WTC11 (cell line): Measurements from ENCODE around the gene RUNX1. TPM values are rescaled to one million over a fixed set of nuclear protein-coding genes. Genes with fewer than 3 reads are reported as not detected.
"Not testable (repeated sequence)": the region's sequence is repeated elsewhere in the genome, so short reads cannot be mapped to it uniquely, and the experiment has no call there.

Source experiments
- ATAC-seq: fragments of 200-7000 bp; cut with Tn5 transposase; 2 replicates; pipeline ENCODE4 v1.10.0; 2021; ENCODE audit warnings: mild to moderate bottlenecking, moderate library complexity
- CTCF ChIA-PET: fragments of 300-600 bp; sonication (Branson Sonifier 250); formaldehyde crosslinking; loops from one replicate; lab custom pipeline; 2021; ENCODE audit warnings: antibody characterized with exemption; lab: Charles Lee
- POLR2A ChIA-PET: fragments of 350-600 bp; sonication (Branson Sonifier 250); formaldehyde crosslinking; loops from one replicate; lab custom pipeline; 2021; ENCODE audit warnings: antibody characterized with exemption; lab: Charles Lee
- DNase-seq: peaks from one replicate; pipeline ENCODE4 v3.0.0; 2021; ENCODE audit warnings: low spot score
- H3K27ac Mint-ChIP-seq: 2 replicates; pipeline ENCODE4 v1.8.0; 2021; ENCODE audit warnings: mixed read lengths
- H3K27me3 Mint-ChIP-seq: 2 replicates; pipeline ENCODE4 v1.8.0; 2021; ENCODE audit warnings: low read depth, mild to moderate bottlenecking, moderate library complexity, mixed read lengths
- H3K36me3 Mint-ChIP-seq: 2 replicates; pipeline ENCODE4 v1.8.0; 2021; ENCODE audit warnings: mixed read lengths
- H3K4me1 Mint-ChIP-seq: 2 replicates; pipeline ENCODE4 v1.8.0; 2022; ENCODE audit warnings: mixed read lengths
- H3K4me3 Mint-ChIP-seq: 2 replicates; pipeline ENCODE4 v1.8.0; 2021; ENCODE audit warnings: mild to moderate bottlenecking, moderate library complexity, mixed read lengths
- H3K9me3 Mint-ChIP-seq: 2 replicates; pipeline ENCODE4 v1.8.0; 2021; ENCODE audit warnings: mixed read lengths
- AR ChIP-seq: fragments of 250-450 bp; sonication (Bioruptor Pico); IDR thresholded peaks from 2 replicates; pipeline ENCODE4 v1.9.0; 2021; ENCODE audit warnings: mild to moderate bottlenecking
- CTCF ChIP-seq: fragments of 200-600 bp; IDR thresholded peaks from 2 replicates; pipeline ENCODE4 v1.8.0; 2022; ENCODE audit warnings: antibody characterized with exemption
- GTF2I ChIP-seq: fragments of 250-450 bp; sonication (Bioruptor Pico); conservative IDR thresholded peaks from 2 replicates; pipeline ENCODE4 v1.4.0; 2021; ENCODE audit warnings: mild to moderate bottlenecking
- IRF1 ChIP-seq: sonication (generic); formaldehyde crosslinking; IDR thresholded peaks from 2 replicates; pipeline ENCODE4 v1.8.0; 2023; ENCODE audit warnings: missing genetic modification reagents
- MYBL2 ChIP-seq: sonication (generic); formaldehyde crosslinking; IDR thresholded peaks from 2 replicates; pipeline ENCODE4 v1.8.1; 2023; ENCODE audit warnings: mild to moderate bottlenecking, moderate library complexity, missing genetic modification reagents
- OVOL2 ChIP-seq: fragments of 250-450 bp; sonication (Bioruptor Pico); IDR thresholded peaks from 2 replicates; pipeline ENCODE4 v1.9.0; 2021; ENCODE audit warnings: mild to moderate bottlenecking, borderline replicate concordance
- SMAD3 ChIP-seq: sonication (generic); formaldehyde crosslinking; IDR thresholded peaks from 2 replicates; pipeline ENCODE4 v1.8.0; 2022; ENCODE audit warnings: missing genetic modification reagents, mild to moderate bottlenecking, borderline replicate concordance
- SOX15 ChIP-seq: fragments of 250-450 bp; sonication (Bioruptor Pico); IDR thresholded peaks from 2 replicates; pipeline ENCODE4 v1.9.0; 2021; ENCODE audit warnings: mild to moderate bottlenecking
- ZBTB21 ChIP-seq: sonication (generic); formaldehyde crosslinking; IDR thresholded peaks from 2 replicates; pipeline ENCODE4 v1.8.1; 2023; ENCODE audit warnings: mild to moderate bottlenecking, missing genetic modification reagents, borderline replicate concordance
- ZBTB43 ChIP-seq: sonication (generic); formaldehyde crosslinking; IDR thresholded peaks from 2 replicates; pipeline ENCODE4 v1.8.1; 2023; ENCODE audit warnings: mild to moderate bottlenecking, missing genetic modification reagents
- ZMAT4 ChIP-seq: fragments of 250-450 bp; sonication (Bioruptor Pico); IDR thresholded peaks from 2 replicates; pipeline ENCODE4 v1.9.0; 2021; ENCODE audit warnings: mild to moderate bottlenecking
- ZNF263 ChIP-seq: sonication (generic); formaldehyde crosslinking; IDR thresholded peaks from 2 replicates; pipeline ENCODE4 v1.8.1; 2022; ENCODE audit warnings: low read depth, mild to moderate bottlenecking, moderate library complexity, missing genetic modification reagents
- ZNF416 ChIP-seq: fragments of 250-450 bp; sonication (Bioruptor Pico); IDR thresholded peaks from 2 replicates; pipeline ENCODE4 v1.9.0; 2021; ENCODE audit warnings: mild to moderate bottlenecking, inconsistent platforms
- ZNF423 ChIP-seq: fragments of 250-450 bp; sonication (Bioruptor Pico); IDR thresholded peaks from 2 replicates; pipeline ENCODE4 v2.1.2; 2022; ENCODE audit warnings: mild to moderate bottlenecking, moderate library complexity
- total RNA-seq: library from RNA; stranded (reverse); gene quantifications from 3 replicates; pipeline ENCODE4 v1.2.3, GENCODE V29; 2021
- TF ChIP-seq, protein P1 (sequence below): sonication (generic); formaldehyde crosslinking; IDR thresholded peaks from 2 replicates; pipeline ENCODE4 v1.8.1; 2022; ENCODE audit warnings: missing genetic modification reagents, borderline replicate concordance
- TF ChIP-seq, protein P2 (sequence below): fragments of 250-450 bp; sonication (Bioruptor Pico); IDR thresholded peaks from 2 replicates; pipeline ENCODE4 v1.9.0; 2021; ENCODE audit warnings: moderate library complexity, mild to moderate bottlenecking, inconsistent platforms, borderline replicate concordance
- TF ChIP-seq, protein P3 (sequence below): fragments of 250-450 bp; sonication (Bioruptor Pico); IDR thresholded peaks from 2 replicates; pipeline ENCODE4 v1.8.0; 2021; ENCODE audit warnings: mild to moderate bottlenecking
- TF ChIP-seq, protein P4 (sequence below): sonication (generic); formaldehyde crosslinking; IDR thresholded peaks from 2 replicates; pipeline ENCODE4 v1.8.0; 2022; ENCODE audit warnings: mild to moderate bottlenecking, missing genetic modification reagents

The RUNX1 gene
- total RNA-seq, 1 experiment from 2014 or later = 2.2 TPM

DNA sequence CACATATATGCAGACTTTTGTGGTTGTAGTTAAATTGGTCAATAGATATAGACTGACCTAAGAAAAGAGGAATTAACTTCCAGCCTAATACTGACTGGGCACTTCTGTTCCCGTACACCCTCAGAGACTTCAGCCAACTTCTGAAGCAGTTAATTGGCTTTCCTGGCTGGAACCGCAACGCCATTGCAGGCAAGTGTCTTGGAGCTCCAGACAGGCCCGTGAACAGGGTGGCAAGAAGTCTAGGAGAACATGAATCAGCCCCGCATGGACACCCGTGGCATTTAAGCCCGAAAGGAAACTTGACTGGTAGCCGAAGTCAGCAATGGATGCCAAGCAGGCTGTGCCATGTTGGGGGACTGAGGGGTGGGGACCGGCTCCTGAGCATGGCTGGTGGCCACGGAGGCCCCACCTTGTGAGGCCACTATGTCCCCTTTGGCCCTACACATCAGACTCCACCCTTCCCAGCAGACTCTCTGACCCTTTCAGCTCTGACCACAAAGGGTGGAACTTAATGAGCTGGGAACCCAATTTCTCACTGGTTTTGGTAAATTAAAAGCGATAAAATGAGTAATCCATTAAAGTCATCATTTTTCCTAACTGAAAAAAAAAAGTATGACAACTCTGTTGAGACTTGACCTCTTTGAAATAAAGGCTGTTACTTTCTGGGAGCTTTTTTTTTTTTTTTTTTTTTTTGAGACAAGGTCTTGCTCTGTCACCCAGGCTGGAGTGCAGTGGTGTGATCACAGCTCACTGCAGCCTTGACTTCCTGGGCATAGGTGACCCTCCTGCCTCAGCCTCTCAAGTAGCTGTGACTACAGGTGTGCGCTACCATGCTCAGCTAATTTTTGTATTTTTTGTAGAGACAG lies 54.1 kb downstream of the RUNX1 start:
- no peak for DNase-seq
- no peak overlapping the region for H3K27ac Mint-ChIP-seq
- TF ChIP-seq, protein P1, sequence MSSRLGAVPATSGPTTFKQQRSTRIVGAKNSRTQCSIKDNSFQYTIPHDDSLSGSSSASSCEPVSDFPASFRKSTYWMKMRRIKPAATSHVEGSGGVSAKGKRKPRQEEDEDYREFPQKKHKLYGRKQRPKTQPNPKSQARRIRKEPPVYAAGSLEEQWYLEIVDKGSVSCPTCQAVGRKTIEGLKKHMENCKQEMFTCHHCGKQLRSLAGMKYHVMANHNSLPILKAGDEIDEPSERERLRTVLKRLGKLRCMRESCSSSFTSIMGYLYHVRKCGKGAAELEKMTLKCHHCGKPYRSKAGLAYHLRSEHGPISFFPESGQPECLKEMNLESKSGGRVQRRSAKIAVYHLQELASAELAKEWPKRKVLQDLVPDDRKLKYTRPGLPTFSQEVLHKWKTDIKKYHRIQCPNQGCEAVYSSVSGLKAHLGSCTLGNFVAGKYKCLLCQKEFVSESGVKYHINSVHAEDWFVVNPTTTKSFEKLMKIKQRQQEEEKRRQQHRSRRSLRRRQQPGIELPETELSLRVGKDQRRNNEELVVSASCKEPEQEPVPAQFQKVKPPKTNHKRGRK (CRISPR knock-in tag) = no peak
- TF ChIP-seq ZNF263 (CRISPR knock-in tag) = no peak
- no peak for TF ChIP-seq SMAD3
- TF ChIP-seq ZNF423 = no peak
- no peak for TF ChIP-seq OVOL2 (CRISPR knock-in tag)
- TF ChIP-seq, protein P2, sequence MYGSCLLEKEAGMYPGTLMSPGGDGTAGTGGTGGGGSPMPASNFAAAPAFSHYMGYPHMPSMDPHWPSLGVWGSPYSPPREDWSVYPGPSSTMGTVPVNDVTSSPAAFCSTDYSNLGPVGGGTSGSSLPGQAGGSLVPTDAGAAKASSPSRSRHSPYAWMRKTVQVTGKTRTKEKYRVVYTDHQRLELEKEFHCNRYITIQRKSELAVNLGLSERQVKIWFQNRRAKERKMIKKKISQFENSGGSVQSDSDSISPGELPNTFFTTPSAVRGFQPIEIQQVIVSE (CRISPR knock-in tag) = no peak
- TF ChIP-seq GTF2I (CRISPR knock-in tag) = no peak
- TF ChIP-seq ZMAT4 (CRISPR knock-in tag) = no peak
- no peak for TF ChIP-seq AR
- TF ChIP-seq CTCF = no peak
- no peak for TF ChIP-seq SOX15 (CRISPR knock-in tag)
- no peak for TF ChIP-seq ZNF416
- TF ChIP-seq ZBTB21 (CRISPR knock-in tag) = no peak
- TF ChIP-seq MYBL2 (CRISPR knock-in tag) = no peak
- TF ChIP-seq, protein P3, sequence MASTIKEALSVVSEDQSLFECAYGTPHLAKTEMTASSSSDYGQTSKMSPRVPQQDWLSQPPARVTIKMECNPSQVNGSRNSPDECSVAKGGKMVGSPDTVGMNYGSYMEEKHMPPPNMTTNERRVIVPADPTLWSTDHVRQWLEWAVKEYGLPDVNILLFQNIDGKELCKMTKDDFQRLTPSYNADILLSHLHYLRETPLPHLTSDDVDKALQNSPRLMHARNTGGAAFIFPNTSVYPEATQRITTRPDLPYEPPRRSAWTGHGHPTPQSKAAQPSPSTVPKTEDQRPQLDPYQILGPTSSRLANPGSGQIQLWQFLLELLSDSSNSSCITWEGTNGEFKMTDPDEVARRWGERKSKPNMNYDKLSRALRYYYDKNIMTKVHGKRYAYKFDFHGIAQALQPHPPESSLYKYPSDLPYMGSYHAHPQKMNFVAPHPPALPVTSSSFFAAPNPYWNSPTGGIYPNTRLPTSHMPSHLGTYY = no peak
- TF ChIP-seq, protein P4, sequence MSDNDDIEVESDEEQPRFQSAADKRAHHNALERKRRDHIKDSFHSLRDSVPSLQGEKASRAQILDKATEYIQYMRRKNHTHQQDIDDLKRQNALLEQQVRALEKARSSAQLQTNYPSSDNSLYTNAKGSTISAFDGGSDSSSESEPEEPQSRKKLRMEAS = no peak
- no peak for TF ChIP-seq IRF1
- TF ChIP-seq ZBTB43 (CRISPR knock-in tag) = no peak
- TF ChIP-seq, all 79 proteins: peak for 0
- Mint-ChIP-seq H3K27me3 (no peaks in the 10 kb centered on the region), H3K9me3 (peaks cover 3% of the 10 kb centered on the region), H3K4me1 (0 out of 2 replicates have a peak, but pooled peaks cover 7% of the 10 kb centered on the region), H3K36me3 (no peaks in the 10 kb centered on the region), H3K4me3 (no peak overlapping the region)
- ChIA-PET POLR2A (no interaction called here), CTCF (no interaction called here)
- no peak for ATAC-seq

DNA sequence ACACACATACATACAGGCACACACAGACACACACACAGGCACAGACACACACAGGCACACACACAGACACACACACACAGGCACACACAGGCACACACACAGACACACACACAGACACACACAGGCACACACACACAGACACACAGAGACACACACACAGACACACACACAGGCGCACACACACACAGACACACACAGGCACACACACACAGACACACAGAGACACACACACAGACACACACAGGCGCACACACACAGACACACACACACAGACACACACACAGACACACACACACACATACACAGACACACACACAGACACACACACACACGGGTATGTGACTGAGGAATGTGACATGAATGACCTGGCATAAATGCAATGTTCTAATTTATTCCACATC lies 55.6 kb downstream of the RUNX1 start:
- H3K4me1 Mint-ChIP-seq, H3K27me3 Mint-ChIP-seq, H3K36me3 Mint-ChIP-seq, DNase-seq, POLR2A ChIA-PET, H3K9me3 Mint-ChIP-seq, CTCF ChIA-PET, H3K4me3 Mint-ChIP-seq, ATAC-seq, H3K27ac Mint-ChIP-seq: not testable (repeated sequence)
